Activated naive CD8-positive, alpha-beta T cell treated with anti-CD3 and anti-CD28 coated beads, Interleukin-2, amount 10 ng/mL, durations not matched to agents 7 days and 5 days (primary cell): ENCODE measurements around the gene TUBB2A. TPM values are rescaled to one million over a fixed set of nuclear protein-coding genes. Genes with fewer than 3 reads are reported as not detected.
"Not testable (repeated sequence)": the region's sequence is repeated elsewhere in the genome, so short reads cannot be mapped to it uniquely, and the experiment has no call there.

Experiments used
- ATAC-seq: fragments of 150-1000 bp; cut with Tn5 transposase; one replicate; pipeline ENCODE4 v1.10.0; 2021; ENCODE audit warnings: low read depth, moderate library complexity
- POLR2A ChIA-PET: fragments of 350-600 bp; sonication (Branson Sonifier 250); formaldehyde crosslinking; loops from one replicate; lab custom pipeline; 2021; ENCODE audit warnings: antibody characterized with exemption; lab: Charles Lee
- DNase-seq: peaks from one replicate; pipeline ENCODE4 v3.0.0; 2021
- H3K27ac Mint-ChIP-seq: one replicate; pipeline ENCODE4 v1.8.0; 2022; ENCODE audit warnings: mild to moderate bottlenecking, mixed read lengths
- H3K27me3 Mint-ChIP-seq: one replicate; pipeline ENCODE4 v1.8.0; 2022; ENCODE audit warnings: mild to moderate bottlenecking, moderate library complexity, mixed read lengths
- H3K36me3 Mint-ChIP-seq: one replicate; pipeline ENCODE4 v1.8.0; 2021; ENCODE audit warnings: mild to moderate bottlenecking, mixed read lengths
- H3K4me1 Mint-ChIP-seq: one replicate; pipeline ENCODE4 v1.8.0; 2021; ENCODE audit warnings: mixed read lengths
- H3K4me3 Mint-ChIP-seq: one replicate; pipeline ENCODE4 v1.8.0; 2022; ENCODE audit warnings: mild to moderate bottlenecking, moderate library complexity, mixed read lengths
- H3K9me3 Mint-ChIP-seq: one replicate; pipeline ENCODE4 v1.8.0; 2021; ENCODE audit warnings: mixed read lengths
- total RNA-seq, 2 experiments: library from RNA; stranded (reverse); gene quantifications; one replicate each; pipeline ENCODE4 v1.2.3, GENCODE V29; 2021

Gene TUBB2A
- total RNA-seq, 2 experiments from 2014 or later = 1.9 to 2.2 TPM

- ATAC-seq, H3K4me3 Mint-ChIP-seq, H3K27ac Mint-ChIP-seq, POLR2A ChIA-PET, H3K36me3 Mint-ChIP-seq, H3K9me3 Mint-ChIP-seq, DNase-seq, H3K27me3 Mint-ChIP-seq, H3K4me1 Mint-ChIP-seq: not testable (repeated sequence)
Observed at GRCh38 chr6:3137873-3138272, 19.5 kb downstream of the TUBB2A start.

- POLR2A ChIA-PET = no interaction called here
Observed at GRCh38 chr6:3137057-3137777, 20.1 kb downstream of the TUBB2A start.

DNA sequence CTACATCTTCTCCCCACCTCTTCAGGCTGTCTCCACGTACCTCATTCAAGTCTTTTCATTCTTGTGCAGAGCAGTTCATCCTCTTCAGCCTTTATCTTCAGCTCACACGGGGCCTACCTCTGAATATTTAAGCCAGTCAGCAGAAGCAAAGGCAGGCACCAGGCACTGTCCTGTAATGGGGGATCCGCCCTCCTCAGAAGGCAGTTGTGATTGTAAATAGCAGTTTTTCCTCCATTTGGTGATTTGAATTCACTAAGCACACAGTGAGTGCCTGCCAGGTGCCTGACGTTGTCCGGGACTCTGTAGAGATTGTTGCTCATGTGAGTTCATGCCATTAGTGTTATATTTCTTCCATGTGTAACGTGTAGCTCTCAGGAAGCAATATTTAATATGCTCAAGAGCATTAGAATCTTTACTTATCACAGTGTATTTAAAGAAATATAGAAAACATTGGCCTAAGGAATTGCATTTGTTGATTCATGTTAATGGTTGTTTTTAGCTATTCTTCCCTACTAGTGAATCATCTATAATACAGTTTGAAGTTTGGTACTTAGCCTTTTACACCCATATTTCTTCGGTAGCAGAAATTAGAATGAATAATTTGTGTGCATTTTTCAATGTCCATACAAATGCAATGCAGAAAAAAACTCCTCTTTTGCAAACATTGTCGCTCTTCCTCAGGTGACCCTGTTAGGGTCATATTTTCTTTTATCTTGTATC, 20.9 kb downstream of the TUBB2A start:
- H3K27ac Mint-ChIP-seq = no peak overlapping the region
- ATAC-seq = no peak
- H3K4me1 Mint-ChIP-seq = peaks cover 9% of the 10 kb centered on the region

More at GRCh38 chr6:3137057-3137777, 20.1 kb downstream of the TUBB2A start:
- no peaks in the 10 kb centered on the region for H3K9me3 Mint-ChIP-seq
- H3K27me3 Mint-ChIP-seq = no peaks in the 10 kb centered on the region
- H3K4me3 Mint-ChIP-seq = no peak overlapping the region
- ATAC-seq (no peak), DNase-seq (no peak)
- H3K36me3 Mint-ChIP-seq = peaks cover 1% of the 10 kb centered on the region
- H3K27ac Mint-ChIP-seq = no peak overlapping the region
- peaks cover 9% of the 10 kb centered on the region for H3K4me1 Mint-ChIP-seq

GRCh38 chr6:3135668-3136291, 21.6 kb downstream of the TUBB2A start:
- Mint-ChIP-seq H3K4me1 (peaks cover 9% of the 10 kb centered on the region), H3K9me3 (no peaks in the 10 kb centered on the region), H3K27ac (no peak overlapping the region), H3K4me3 (no peak overlapping the region), H3K36me3 (no peaks in the 10 kb centered on the region), H3K27me3 (no peaks in the 10 kb centered on the region)
- ATAC-seq (no peak), DNase-seq (no peak)
- POLR2A ChIA-PET = no interaction called here

More for the DNA sequence above, 20.9 kb downstream of the TUBB2A start:
- peaks cover 1% of the 10 kb centered on the region for H3K36me3 Mint-ChIP-seq
- H3K4me3 Mint-ChIP-seq = no peak overlapping the region
- no peaks in the 10 kb centered on the region for H3K27me3 Mint-ChIP-seq
- no peaks in the 10 kb centered on the region for H3K9me3 Mint-ChIP-seq
- DNase-seq = no peak
- POLR2A ChIA-PET = no interaction called here

DNA sequence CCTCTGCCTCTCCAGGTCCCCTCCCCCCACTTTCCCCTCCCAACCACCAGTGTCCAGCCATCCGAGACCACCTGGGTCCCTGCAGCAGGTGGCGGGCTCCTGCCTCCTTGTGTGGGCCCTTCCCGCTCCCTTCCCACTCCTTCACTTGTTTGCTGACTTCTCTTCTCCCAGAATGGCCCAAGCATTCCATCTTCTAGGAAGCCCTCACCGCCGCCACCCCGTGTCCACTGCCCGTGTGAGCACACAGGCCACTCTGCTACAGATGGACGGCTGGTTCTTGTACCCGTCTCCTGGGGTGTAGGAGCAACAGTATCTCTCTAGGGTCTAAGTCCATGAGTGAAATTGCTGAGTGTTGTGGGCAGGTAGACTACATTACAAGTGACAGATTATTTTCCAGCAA, 23.8 kb downstream of the TUBB2A start:
- POLR2A ChIA-PET = no interaction called here
- no peaks in the 10 kb centered on the region for H3K9me3 Mint-ChIP-seq

GRCh38 chr6:3131695-3132094, 25.6 kb downstream of the TUBB2A start:
- POLR2A ChIA-PET = no interaction called here
- ATAC-seq (no peak), DNase-seq (no peak)
- Mint-ChIP-seq H3K27me3 (no peaks in the 10 kb centered on the region), H3K4me3 (no peak overlapping the region), H3K36me3 (no peaks in the 10 kb centered on the region), H3K27ac (no peak overlapping the region), H3K9me3 (no peaks in the 10 kb centered on the region), H3K4me1 (no peaks in the 10 kb centered on the region)

More for the DNA sequence above, 23.8 kb downstream of the TUBB2A start:
- H3K36me3 Mint-ChIP-seq = no peaks in the 10 kb centered on the region
- H3K4me3 Mint-ChIP-seq = no peak overlapping the region
- H3K27ac Mint-ChIP-seq = no peak overlapping the region
- no peak for DNase-seq
- H3K27me3 Mint-ChIP-seq = no peaks in the 10 kb centered on the region
- no peaks in the 10 kb centered on the region for H3K4me1 Mint-ChIP-seq
- ATAC-seq = no peak

DNA sequence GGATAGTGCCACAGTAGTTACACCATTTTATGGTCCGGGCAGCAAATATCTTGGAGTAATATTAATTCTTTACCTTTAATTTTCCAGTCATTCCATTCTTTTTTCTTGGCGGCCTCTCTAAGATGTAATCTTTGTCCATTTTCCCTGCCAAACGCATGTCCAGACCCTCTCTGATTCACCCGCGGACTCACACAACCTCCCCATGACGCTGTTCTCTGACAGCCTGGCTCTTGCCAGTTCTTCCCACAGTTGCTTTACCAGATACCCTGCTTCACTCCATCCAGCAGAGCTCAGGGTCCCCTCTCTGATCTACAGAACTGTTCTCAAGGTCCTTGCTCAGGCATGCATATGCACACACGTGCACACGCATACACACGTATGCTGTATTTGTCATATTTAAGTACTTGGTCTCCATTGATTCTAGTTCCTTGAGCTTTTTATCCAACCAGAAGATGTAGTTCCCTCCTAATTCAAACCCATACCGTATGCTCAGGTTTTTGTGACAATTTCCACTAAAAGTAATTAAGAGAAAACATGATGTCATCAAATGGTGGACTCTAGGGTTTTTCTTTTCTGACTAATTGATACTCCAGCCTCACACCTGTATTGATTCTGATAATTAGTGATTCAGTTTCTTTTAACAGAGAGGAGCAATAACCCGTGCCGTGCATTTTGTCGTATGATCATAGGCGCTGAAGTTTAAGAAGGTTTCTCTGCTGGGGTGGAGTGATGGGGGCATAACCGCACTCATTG, 28.8 kb downstream of the TUBB2A start:
- Mint-ChIP-seq H3K4me1 (peaks cover 2% of the 10 kb centered on the region), H3K27ac (no peak overlapping the region), H3K27me3 (no peaks in the 10 kb centered on the region), H3K36me3 (no peaks in the 10 kb centered on the region), H3K9me3 (no peaks in the 10 kb centered on the region), H3K4me3 (no peak overlapping the region)
- DNase-seq (no peak), ATAC-seq (no peak)
- POLR2A ChIA-PET = no interaction called here

DNA sequence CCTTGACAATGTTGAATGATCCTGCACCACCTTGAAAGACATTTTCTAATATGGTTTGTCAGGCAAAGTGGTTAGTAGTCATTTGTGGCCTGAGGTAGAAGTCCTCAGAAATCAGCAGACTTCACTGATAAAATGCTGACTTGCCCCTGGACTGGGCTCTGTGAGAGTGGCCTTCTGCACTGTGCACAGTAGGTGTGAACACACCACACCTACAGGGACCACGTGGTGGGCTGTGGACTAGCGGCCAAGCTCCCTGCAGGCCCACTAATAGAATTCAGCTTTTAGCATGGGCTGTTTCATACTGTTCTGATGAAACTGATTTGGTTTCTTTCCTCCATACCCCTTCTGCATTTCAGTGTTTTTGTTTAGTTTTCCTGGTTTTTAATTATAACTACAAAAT, 31.5 kb downstream of the TUBB2A start:
- ATAC-seq (no peak), DNase-seq (no peak)
- Mint-ChIP-seq H3K27ac (no peak overlapping the region), H3K4me1 (peaks cover 2% of the 10 kb centered on the region), H3K36me3 (no peaks in the 10 kb centered on the region), H3K9me3 (no peaks in the 10 kb centered on the region), H3K27me3 (no peaks in the 10 kb centered on the region), H3K4me3 (no peak overlapping the region)
- POLR2A ChIA-PET = interaction anchor here (1.0 kb wide), 1 partner anchor 68 kb away, joined by 3 read pairs; no protein-coding TSS in a partner anchor

DNA sequence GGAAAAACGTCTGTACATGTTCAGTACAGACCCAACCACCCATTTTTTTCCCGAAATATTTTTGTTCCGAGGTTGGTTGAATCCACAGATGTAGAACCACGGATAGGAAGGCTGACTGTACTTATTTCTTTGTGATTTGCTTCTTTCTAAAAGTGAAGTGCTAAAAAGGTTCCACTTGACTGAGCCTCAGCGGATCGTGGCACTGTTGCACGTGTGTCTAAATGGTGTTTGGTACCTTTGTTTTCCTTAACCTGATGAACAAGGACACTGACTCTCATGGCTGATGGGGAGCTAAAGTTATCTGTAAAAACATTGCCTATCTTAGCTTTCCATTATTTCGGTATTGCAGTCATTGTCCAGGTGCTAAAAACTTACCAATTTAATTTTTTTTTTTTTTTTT, 32.7 kb downstream of the TUBB2A start:
- Mint-ChIP-seq H3K4me3 (no peak overlapping the region), H3K36me3 (no peaks in the 10 kb centered on the region), H3K9me3 (no peaks in the 10 kb centered on the region), H3K27me3 (peaks cover 4% of the 10 kb centered on the region), H3K4me1 (peaks cover 2% of the 10 kb centered on the region), H3K27ac (no peak overlapping the region)
- DNase-seq (no peak), ATAC-seq (no peak)
- POLR2A ChIA-PET = no interaction called here

GRCh38 chr6:3122823-3123182, 34.5 kb downstream of the TUBB2A start:
- Mint-ChIP-seq H3K4me1 (peaks cover 11% of the 10 kb centered on the region), H3K4me3 (no peak overlapping the region), H3K36me3 (no peaks in the 10 kb centered on the region), H3K27me3 (peaks cover 4% of the 10 kb centered on the region), H3K27ac (no peak overlapping the region), H3K9me3 (no peaks in the 10 kb centered on the region)
- ATAC-seq (no peak), DNase-seq (no peak)
- POLR2A ChIA-PET = no interaction called here

DNA sequence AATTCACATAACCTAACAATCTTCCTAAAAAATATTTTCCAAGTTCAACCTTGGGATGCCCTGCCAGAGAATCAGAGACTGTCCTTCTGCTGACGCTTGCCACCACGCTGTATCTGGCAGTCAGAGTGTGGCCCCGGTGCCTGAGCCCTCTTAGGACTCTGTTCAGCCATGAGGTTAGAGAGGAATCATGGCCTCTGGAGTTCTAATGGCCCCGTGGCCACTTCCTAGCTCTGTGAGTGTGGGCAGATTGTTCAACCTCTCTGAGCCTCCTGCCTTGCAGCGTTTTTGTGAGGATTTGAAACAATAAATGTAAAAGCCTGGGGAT, 36.6 kb downstream of the TUBB2A start:
- no peak for ATAC-seq
- Mint-ChIP-seq H3K27me3 (peaks cover 4% of the 10 kb centered on the region), H3K9me3 (no peaks in the 10 kb centered on the region), H3K4me1 (peaks cover 13% of the 10 kb centered on the region), H3K27ac (no peak overlapping the region), H3K36me3 (no peaks in the 10 kb centered on the region), H3K4me3 (no peak overlapping the region)
- POLR2A ChIA-PET = no interaction called here
- DNase-seq = no peak

DNA sequence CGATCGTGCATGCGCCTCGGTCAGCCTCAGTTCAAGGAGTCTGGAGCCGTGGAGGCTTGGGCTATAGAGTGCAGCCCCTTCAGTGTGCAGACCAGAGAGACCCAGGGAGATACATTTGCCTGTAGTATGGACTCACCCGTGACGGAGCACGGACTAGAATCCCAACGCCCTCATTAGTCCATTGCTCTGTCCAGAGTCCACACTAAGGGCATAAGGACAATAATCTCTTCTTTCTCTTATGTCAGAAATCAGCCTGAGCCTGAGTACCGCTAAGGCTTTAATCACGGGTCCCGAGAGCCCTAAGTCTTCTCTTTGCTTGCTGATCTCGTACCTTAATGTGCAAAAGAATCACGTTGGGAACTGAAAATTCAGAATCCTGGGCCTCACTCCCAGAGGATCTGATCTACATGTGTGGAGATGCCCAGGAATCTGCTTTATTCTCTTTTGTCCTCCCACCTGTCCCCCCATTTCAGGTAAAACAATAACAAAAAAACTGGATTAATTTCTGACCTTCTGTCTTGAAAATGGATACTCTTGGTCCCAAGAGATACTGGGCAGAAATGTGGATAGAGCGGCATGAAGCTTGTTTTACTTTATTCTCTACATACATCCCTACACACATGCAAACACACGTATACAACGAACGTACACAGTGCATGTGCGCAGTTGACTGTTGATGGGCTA, 38.2 kb downstream of the TUBB2A start:
- POLR2A ChIA-PET = interaction anchor here (0.5 to 1.7 kb wide), 6 partner anchors 38 to 141 kb away, joined by 3 to 6 read pairs (median 4); partner anchors contain the start of genes RIPK1 and TUBB2A
- Mint-ChIP-seq H3K9me3 (no peaks in the 10 kb centered on the region), H3K27ac (no peak overlapping the region), H3K27me3 (peaks cover 4% of the 10 kb centered on the region), H3K4me3 (peak overlapping the region; percentile 88), H3K4me1 (peaks cover 13% of the 10 kb centered on the region), H3K36me3 (no peaks in the 10 kb centered on the region)
- ATAC-seq = peak; percentile 25
- no peak for DNase-seq
